Endothelial cell of umbilical vein (primary cell): ENCODE measurements around the gene HOXA10.

Experiments
- CTCF ChIP-seq, 2 donors: IDR thresholded peaks; 1 replicate in 1 of 2; 2 replicates in 1 of 2; pipeline ENCODE4 v1.5.1; 2011; ENCODE audit warnings: low read length in 2 of 2, mild to moderate bottlenecking in 2 of 2, moderate library complexity in 2 of 2, control low read depth in 1 of 2, inconsistent platforms in 1 of 2, low read depth in 1 of 2; ENCODE audit not compliant: insufficient read depth in 1 of 2; ENCODE audit errors: extremely low read depth in 1 of 2
- EZH2 ChIP-seq: IDR thresholded peaks from 2 replicates; pipeline ENCODE4 v1.6.1; 2012; ENCODE audit warnings: borderline replicate concordance, low read depth, mild to moderate bottlenecking, moderate library complexity, low read length, inconsistent platforms; ENCODE audit not compliant: severe bottlenecking
- JUN ChIP-seq: IDR thresholded peaks from 2 replicates; pipeline ENCODE4 v1.6.1; 2011; ENCODE audit warnings: borderline replicate concordance, low read depth; ENCODE audit not compliant: insufficient read length, insufficient read depth
- MAX ChIP-seq: IDR thresholded peaks from 2 replicates; pipeline ENCODE4 v1.6.1; 2011; ENCODE audit not compliant: insufficient read depth, insufficient read length
- POLR2A ChIP-seq: IDR thresholded peaks from 2 replicates; pipeline ENCODE4 v1.6.1; 2012; ENCODE audit warnings: low read depth, mild to moderate bottlenecking, control low read depth, low read length
- POLR2AphosphoS5 ChIP-seq: IDR thresholded peaks from 2 replicates; pipeline ENCODE4 v1.6.1; 2012; ENCODE audit warnings: low read depth, mild to moderate bottlenecking, control low read depth, low read length, moderate library complexity; ENCODE audit not compliant: insufficient read depth

GRCh38 chr7:27138985-27139333, 35.2 kb downstream of the HOXA10 start:
- TF ChIP-seq POLR2A = no peak
- TF ChIP-seq POLR2AphosphoS5 = no peak
- no peak for TF ChIP-seq CTCF (IDR thresholded peaks at IDR 0.05; ENCODE audit: extremely low read depth in 1 of 2, insufficient read depth in 1 of 2, low read depth in 1 of 2, low read length in 2 of 2)
- TF ChIP-seq MAX = no peak
- TF ChIP-seq EZH2 = no peak
- no peak for TF ChIP-seq JUN
